ENCODE measurements around the gene PTRH2.
"Not testable (repeated sequence)": the region's sequence is repeated elsewhere in the genome, so short reads cannot be mapped to it uniquely, and the experiment has no call there.

Gene PTRH2

GRCh38 chr17:59666235-59666634 lies 41.0 kb downstream of the PTRH2 start:
- no peaks in the 10 kb centered on the region for H3K79me2 ChIP-seq (ENCODE audit: insufficient read depth, low read length)
- TF ChIP-seq EZH2 (IDR thresholded peaks at IDR 0.05; ENCODE audit: borderline replicate concordance, low read length) (no peak), CTCF (IDR thresholded peaks at IDR 0.05; ENCODE audit: low read length) (no peak)
- no peak overlapping the region for H3K9ac ChIP-seq (ENCODE audit: low read length)
- H3K27me3 ChIP-seq (ENCODE audit: insufficient read depth, low read length): no peaks in the 10 kb centered on the region
- H3K36me3 ChIP-seq (ENCODE audit: insufficient read depth, low read length): peaks cover 97% of the 10 kb centered on the region
- H3F3A ChIP-seq (ENCODE audit: insufficient read depth, low read length): no peaks in the 10 kb centered on the region
- no peak overlapping the region for H3K27ac ChIP-seq (ENCODE audit: low read depth, low read length, poor library complexity, severe bottlenecking)
- H3K9me2 ChIP-seq (ENCODE audit: low read depth, low read length): no peaks in the 10 kb centered on the region
- H2AFZ ChIP-seq (ENCODE audit: low read length): no peak overlapping the region
- no peaks in the 10 kb centered on the region for H4K20me1 ChIP-seq (ENCODE audit: insufficient read depth, low read length)
- H3K4me2 ChIP-seq (ENCODE audit: low read length): no peak overlapping the region
- H3K9me3 ChIP-seq (ENCODE audit: low read length): no peaks in the 10 kb centered on the region
- no peak overlapping the region for H3K4me3 ChIP-seq (ENCODE audit: low read depth, low read length, poor library complexity, severe bottlenecking)
- no peaks in the 10 kb centered on the region for H3K4me1 ChIP-seq (ENCODE audit: insufficient read depth, low read length, severe bottlenecking)

- not testable (repeated sequence) for H3K9me2 ChIP-seq (ENCODE audit: low read depth, low read length); H4K20me1 ChIP-seq (ENCODE audit: insufficient read depth, low read length); H2AFZ ChIP-seq (ENCODE audit: low read length); H3K79me2 ChIP-seq (ENCODE audit: insufficient read depth, low read length); H3K27ac ChIP-seq (ENCODE audit: low read depth, low read length, poor library complexity, severe bottlenecking); H3K4me1 ChIP-seq (ENCODE audit: insufficient read depth, low read length, severe bottlenecking); H3K9me3 ChIP-seq (ENCODE audit: low read length); H3K27me3 ChIP-seq (ENCODE audit: insufficient read depth, low read length); H3K9ac ChIP-seq (ENCODE audit: low read length); H3F3A ChIP-seq (ENCODE audit: insufficient read depth, low read length); H3K4me2 ChIP-seq (ENCODE audit: low read length); H3K4me3 ChIP-seq (ENCODE audit: low read depth, low read length, poor library complexity, severe bottlenecking)
- H3K36me3 ChIP-seq (ENCODE audit: insufficient read depth, low read length): peaks cover 89% of the 10 kb centered on the region
Observed at GRCh38 chr17:59656624-59657023, 50.6 kb downstream of the PTRH2 start.

DNA sequence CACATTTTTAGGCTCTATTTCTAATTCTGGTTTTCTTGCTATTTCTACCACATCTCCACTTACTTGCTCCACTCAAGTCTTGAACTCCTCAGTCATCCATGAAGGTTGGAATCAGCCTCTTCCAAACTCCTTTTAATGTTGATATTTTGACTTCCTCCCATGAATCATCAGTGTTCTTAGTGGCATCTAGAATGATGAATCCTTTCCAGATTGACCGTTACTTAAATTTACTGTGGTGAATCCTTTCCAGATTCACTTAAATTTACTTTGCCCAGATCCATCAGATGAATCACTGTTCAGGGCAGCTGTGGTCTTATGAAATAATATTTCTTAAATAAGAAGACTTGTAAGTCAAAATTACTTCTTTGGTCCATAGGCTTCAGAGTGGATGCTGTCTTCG lies 55.1 kb downstream of the PTRH2 start:
- Histone ChIP-seq H2AFZ (ENCODE audit: low read length) (no peak overlapping the region), H3K27ac (ENCODE audit: low read depth, low read length, poor library complexity, severe bottlenecking) (no peak overlapping the region), H3K4me1 (ENCODE audit: insufficient read depth, low read length, severe bottlenecking) (no peaks in the 10 kb centered on the region), H3K27me3 (ENCODE audit: insufficient read depth, low read length) (no peaks in the 10 kb centered on the region), H3F3A (ENCODE audit: insufficient read depth, low read length) (no peaks in the 10 kb centered on the region), H3K4me3 (ENCODE audit: low read depth, low read length, poor library complexity, severe bottlenecking) (no peak overlapping the region), H3K36me3 (ENCODE audit: insufficient read depth, low read length) (peaks cover 94% of the 10 kb centered on the region), H3K4me2 (ENCODE audit: low read length) (no peak overlapping the region), H3K79me2 (ENCODE audit: insufficient read depth, low read length) (peaks cover 8% of the 10 kb centered on the region), H3K9me2 (ENCODE audit: low read depth, low read length) (no peaks in the 10 kb centered on the region), H4K20me1 (ENCODE audit: insufficient read depth, low read length) (no peaks in the 10 kb centered on the region), H3K9ac (ENCODE audit: low read length) (no peak overlapping the region), H3K9me3 (ENCODE audit: low read length) (0 out of 2 replicates have a peak, but pooled peaks cover 3% of the 10 kb centered on the region)
- no peak for TF ChIP-seq CTCF (IDR thresholded peaks at IDR 0.05; ENCODE audit: low read length)
- no peak for TF ChIP-seq EZH2 (IDR thresholded peaks at IDR 0.05; ENCODE audit: borderline replicate concordance, low read length)

- Histone ChIP-seq H4K20me1 (ENCODE audit: insufficient read depth, low read length) (no peaks in the 10 kb centered on the region), H3K4me1 (ENCODE audit: insufficient read depth, low read length, severe bottlenecking) (no peaks in the 10 kb centered on the region), H3K4me2 (ENCODE audit: low read length) (no peak overlapping the region), H2AFZ (ENCODE audit: low read length) (no peak overlapping the region), H3K27me3 (ENCODE audit: insufficient read depth, low read length) (no peaks in the 10 kb centered on the region), H3K9me3 (ENCODE audit: low read length) (0 out of 2 replicates have a peak, but pooled peaks cover 3% of the 10 kb centered on the region), H3K36me3 (ENCODE audit: insufficient read depth, low read length) (peaks cover 95% of the 10 kb centered on the region), H3K9ac (ENCODE audit: low read length) (no peak overlapping the region), H3K79me2 (ENCODE audit: insufficient read depth, low read length) (peaks cover 9% of the 10 kb centered on the region), H3K9me2 (ENCODE audit: low read depth, low read length) (no peaks in the 10 kb centered on the region), H3F3A (ENCODE audit: insufficient read depth, low read length) (no peaks in the 10 kb centered on the region), H3K4me3 (ENCODE audit: low read depth, low read length, poor library complexity, severe bottlenecking) (no peak overlapping the region), H3K27ac (ENCODE audit: low read depth, low read length, poor library complexity, severe bottlenecking) (no peak overlapping the region)
- no peak for TF ChIP-seq EZH2 (IDR thresholded peaks at IDR 0.05; ENCODE audit: borderline replicate concordance, low read length)
- no peak for TF ChIP-seq CTCF (IDR thresholded peaks at IDR 0.05; ENCODE audit: low read length)
Observed at GRCh38 chr17:59651346-59651745, 55.9 kb downstream of the PTRH2 start.

All from OCI-LY1 (cell line).